Stimulated activated CD8-positive, alpha-beta memory T cell treated with anti-CD3 and anti-CD28 coated beads, Interleukin-15, amount 100 ng/mL, for 4 hours (primary cell): ENCODE measurements around the gene VIPR2.
"Not testable (repeated sequence)": the region's sequence is repeated elsewhere in the genome, so short reads cannot be mapped to it uniquely, and the experiment has no call there.

Experiments used
- DNase-seq, 2 donors: peaks; one replicate each; pipeline ENCODE4 v3.0.0-alpha.2; 2020; ENCODE audit warnings: low read depth in 2 of 2

Gene VIPR2

DNA sequence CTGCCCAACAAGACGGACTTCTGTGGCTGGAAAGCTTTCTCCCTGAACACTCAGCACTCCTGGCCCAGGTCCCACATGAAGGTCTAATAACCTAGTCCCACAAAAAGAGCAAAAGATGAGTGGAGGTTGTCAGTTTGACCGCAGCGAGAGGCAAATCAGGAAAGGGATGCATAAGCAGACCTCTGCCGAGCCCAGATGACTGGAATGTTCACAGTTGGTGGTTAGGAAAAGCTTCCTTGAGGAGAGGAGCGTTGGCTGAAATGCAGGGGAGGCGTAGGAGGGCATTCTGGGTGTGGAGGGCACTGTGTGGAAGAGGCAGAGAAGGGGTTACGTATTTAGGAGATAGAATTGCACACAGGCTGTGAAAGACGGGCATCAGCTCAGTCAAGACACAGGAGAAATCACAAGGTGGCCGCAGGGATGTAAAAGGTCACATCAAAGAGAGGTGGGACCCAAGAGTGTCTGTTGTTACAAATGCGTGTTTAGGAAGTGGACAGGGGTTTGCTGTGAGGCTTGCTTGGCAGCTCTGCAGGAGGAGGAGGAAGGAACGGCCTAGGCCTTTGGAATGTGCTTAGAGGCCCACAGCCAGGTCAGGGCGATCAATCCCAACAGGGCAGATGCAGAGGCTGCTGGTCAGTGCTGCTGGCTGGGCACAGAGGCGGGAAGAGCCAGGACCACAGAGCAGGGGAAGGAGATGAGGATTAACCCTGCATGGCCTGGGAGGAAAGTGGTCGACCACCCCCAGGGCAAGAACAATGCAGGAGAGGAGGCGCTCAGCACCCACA lies 133.5 kb downstream of the VIPR2 start:
- no peak for DNase-seq

GRCh38 chr7:159010411-159010810 lies 134.3 kb downstream of the VIPR2 start:
- DNase-seq, result no peak

- no peak for DNase-seq
Measured at GRCh38 chr7:159009951-159010350, 134.7 kb downstream of the VIPR2 start.

DNA sequence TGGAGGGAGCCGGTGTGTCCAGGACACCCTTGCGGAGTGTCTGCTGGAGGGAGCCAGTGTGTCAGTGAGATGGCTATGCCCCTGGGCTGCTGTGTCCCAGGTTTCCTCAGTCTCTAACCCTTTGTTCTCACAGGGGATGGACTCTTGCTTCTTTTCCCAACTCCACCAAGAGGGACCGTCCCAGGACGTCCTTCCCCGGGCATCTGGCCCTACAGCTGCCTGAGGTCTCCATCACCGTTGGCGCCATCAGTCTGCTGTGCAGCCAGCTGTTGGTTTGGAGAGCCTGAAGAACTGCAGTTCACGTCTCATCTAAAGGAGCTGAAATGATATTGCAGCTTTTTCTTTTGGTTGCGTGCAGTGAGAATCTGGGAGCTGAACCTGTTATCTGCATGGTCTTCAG lies 136.2 kb downstream of the VIPR2 start:
- DNase-seq, result no peak

DNA sequence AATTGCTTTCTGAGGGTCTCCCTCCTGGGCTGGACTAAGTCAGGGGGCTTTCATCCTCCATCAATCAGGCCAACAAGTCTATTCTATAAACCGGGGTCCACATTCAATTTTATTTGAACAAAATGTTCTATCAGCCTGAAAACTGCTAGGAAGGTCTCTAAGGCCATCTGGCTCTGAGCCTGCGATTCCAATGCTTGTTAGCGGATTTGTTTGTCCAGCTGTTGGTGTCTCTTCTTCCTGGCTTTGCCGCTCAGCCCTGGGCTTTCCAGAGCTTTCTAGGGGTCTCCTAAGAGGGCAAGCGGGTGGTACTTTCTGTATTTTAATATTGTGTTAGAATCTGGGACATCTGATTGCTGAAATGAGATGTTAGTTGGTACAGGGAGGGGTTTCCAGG lies 136.7 kb downstream of the VIPR2 start:
- no peak for DNase-seq

GRCh38 chr7:159007364-159007995 lies 137.2 kb downstream of the VIPR2 start:
- no peak for DNase-seq

DNA sequence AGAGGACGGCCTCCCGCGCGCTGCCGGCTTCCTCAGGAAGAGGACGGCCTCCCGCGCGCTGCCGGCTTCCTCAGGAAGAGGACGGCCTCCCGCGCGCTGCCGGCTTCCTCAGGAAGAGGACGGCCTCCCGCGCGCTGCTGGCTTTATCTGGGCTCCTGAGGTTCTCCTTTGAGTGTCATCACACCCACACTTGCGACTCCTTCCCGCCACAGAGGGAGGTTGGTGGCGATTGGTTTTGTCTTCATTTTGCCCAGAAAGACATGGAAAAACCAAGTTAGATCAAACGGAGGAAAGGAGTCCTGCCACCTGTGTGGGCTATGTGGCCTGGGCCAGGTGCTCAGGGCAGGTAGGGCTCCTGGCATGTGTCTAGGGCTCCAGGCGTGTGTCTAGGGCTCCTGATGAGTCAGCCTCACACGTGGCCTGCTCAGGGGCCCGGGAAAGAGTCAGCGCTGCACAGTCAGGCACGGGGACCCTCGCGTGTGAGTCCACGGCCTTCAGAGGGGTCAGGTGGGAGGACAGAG lies 138.0 kb downstream of the VIPR2 start:
- no peak for DNase-seq

GRCh38 chr7:159006022-159006609 lies 138.6 kb downstream of the VIPR2 start:
- not testable (repeated sequence) for DNase-seq

GRCh38 chr7:159005618-159006017 lies 139.0 kb downstream of the VIPR2 start:
- DNase-seq, result no peak

DNA sequence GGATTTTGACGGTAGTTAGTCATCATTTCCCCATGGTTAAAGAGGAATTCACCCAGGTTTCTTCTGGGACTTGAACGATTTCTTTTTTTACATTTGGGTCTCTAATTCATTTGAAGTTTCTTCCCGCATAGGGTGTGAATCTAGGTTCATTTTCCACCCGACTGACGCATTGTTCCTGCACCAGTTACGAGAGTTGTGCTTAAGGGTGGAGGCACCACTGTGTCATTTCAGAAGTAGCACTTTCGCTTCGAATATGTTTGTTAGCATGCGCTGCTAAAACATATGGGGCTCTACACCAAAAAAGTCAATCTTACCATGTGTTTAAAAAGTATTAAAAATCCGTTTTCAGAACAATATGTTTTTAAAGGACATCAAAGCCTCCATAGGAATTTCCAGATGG lies 140.3 kb downstream of the VIPR2 start:
- DNase-seq, result no peak

GRCh38 chr7:159001811-159002210 lies 142.9 kb downstream of the VIPR2 start:
- no peak for DNase-seq

GRCh38 chr7:159000859-159001435 lies 143.7 kb downstream of the VIPR2 start:
- no peak for DNase-seq

- DNase-seq, result no peak
Measured at GRCh38 chr7:159000070-159000469, 144.6 kb downstream of the VIPR2 start.

- DNase-seq, result no peak
Measured at GRCh38 chr7:158999496-158999895, 145.2 kb downstream of the VIPR2 start.

GRCh38 chr7:158998261-158998660 lies 146.4 kb downstream of the VIPR2 start:
- DNase-seq, result not testable (repeated sequence)

- no peak for DNase-seq
Measured at GRCh38 chr7:158997471-158997870, 147.2 kb downstream of the VIPR2 start.

GRCh38 chr7:158997110-158997453 lies 147.6 kb downstream of the VIPR2 start:
- no peak for DNase-seq

- no peak for DNase-seq
Measured at GRCh38 chr7:158996214-158997109, 148.2 kb downstream of the VIPR2 start.

GRCh38 chr7:158995514-158995913 lies 149.2 kb downstream of the VIPR2 start:
- no peak for DNase-seq

DNA sequence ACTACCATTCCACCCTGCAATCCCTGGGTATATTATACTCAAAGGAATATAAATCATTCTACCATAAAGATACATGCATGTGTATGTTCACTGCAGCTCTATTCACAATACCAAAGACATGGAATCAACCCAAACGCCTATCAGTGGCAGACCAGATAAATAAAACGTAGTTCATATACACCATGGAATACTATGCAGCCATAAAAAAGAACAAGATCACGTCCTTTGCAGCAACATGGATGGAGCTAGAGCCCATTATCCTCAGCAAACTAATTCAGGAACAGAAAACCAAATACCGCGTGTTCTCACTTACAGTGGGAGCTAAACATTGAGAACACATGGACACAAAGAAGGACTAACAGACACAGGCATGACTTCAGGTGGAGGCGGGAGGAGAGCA lies 150.0 kb downstream of the VIPR2 start:
- DNase-seq, result no peak

DNA sequence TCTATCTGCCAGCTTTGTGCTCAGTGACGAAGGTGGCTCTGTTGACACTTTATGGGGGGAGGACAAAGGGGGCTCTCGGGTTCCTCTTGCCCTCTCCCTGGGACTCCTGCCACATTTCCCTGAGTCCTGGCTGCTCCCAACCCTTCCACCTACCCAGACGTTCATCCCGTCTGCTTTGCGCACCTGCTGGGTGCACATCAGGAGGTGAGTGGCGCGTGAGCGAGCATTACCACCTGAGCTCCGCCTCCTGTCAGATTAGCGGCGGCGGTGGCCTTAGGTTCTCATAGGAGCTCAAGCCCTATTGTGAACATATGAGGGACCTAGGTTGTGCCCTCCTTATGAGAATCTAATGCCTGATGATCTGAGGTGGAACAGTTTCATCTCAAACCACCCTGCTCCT lies 151.1 kb downstream of the VIPR2 start:
- no peak for DNase-seq

GRCh38 chr7:158992759-158993158 lies 151.9 kb downstream of the VIPR2 start:
- DNase-seq, result no peak
